Loucy (cell line): ENCODE data around the gene FOXP1.

ENCODE experiments used
- H2AFZ ChIP-seq: fragments of 200-600 bp; sonication (generic); 2 replicates; pipeline ENCODE4 v1.6.0; 2016; ENCODE audit warnings: antibody characterized with exemption, mild to moderate bottlenecking, low read length, moderate library complexity
- H3F3A ChIP-seq: fragments of 200-600 bp; 2 replicates; pipeline ENCODE4 v1.6.0; 2016; ENCODE audit warnings: antibody characterized with exemption, low read depth, mild to moderate bottlenecking
- H3K27me3 ChIP-seq: fragments of 200-600 bp; sonication (generic); 2 replicates; pipeline ENCODE4 v1.6.1; 2014; ENCODE audit warnings: low read length, mild to moderate bottlenecking; ENCODE audit not compliant: insufficient read depth, poor library complexity, severe bottlenecking
- H3K36me3 ChIP-seq: fragments of 200-600 bp; sonication (generic); 2 replicates; pipeline ENCODE4 v1.6.1; 2016; ENCODE audit warnings: low read length; ENCODE audit not compliant: insufficient read depth
- H3K4me1 ChIP-seq: fragments of 200-600 bp; sonication (generic); 2 replicates; pipeline ENCODE4 v1.5.1; 2014; ENCODE audit warnings: low read length, mild to moderate bottlenecking; ENCODE audit not compliant: insufficient read depth, poor library complexity, severe bottlenecking
- H3K4me2 ChIP-seq: fragments of 200-600 bp; sonication (generic); 2 replicates; pipeline ENCODE4 v1.6.0; 2014; ENCODE audit warnings: antibody characterized with exemption, low read length, low read depth, mild to moderate bottlenecking; ENCODE audit not compliant: poor library complexity, severe bottlenecking
- H3K4me3 ChIP-seq: fragments of 200-600 bp; sonication (generic); 2 replicates; pipeline ENCODE4 v1.5.1; 2014; ENCODE audit warnings: low read length, mild to moderate bottlenecking, mixed read lengths; ENCODE audit not compliant: poor library complexity, severe bottlenecking
- H3K79me2 ChIP-seq: fragments of 200-600 bp; sonication (generic); 2 replicates; pipeline ENCODE4 v1.6.1; 2014; ENCODE audit warnings: low read length; ENCODE audit not compliant: insufficient read depth
- H3K9ac ChIP-seq: fragments of 200-600 bp; sonication (generic); 2 replicates; pipeline ENCODE4 v1.6.0; 2014; ENCODE audit warnings: mild to moderate bottlenecking, low read depth, low read length, moderate library complexity; ENCODE audit not compliant: poor library complexity, severe bottlenecking
- H3K9me2 ChIP-seq: fragments of 200-600 bp; sonication (generic); replicated peaks from 2 replicates; pipeline ENCODE4 v1.6.1; 2016; ENCODE audit warnings: low read depth, low read length, mixed read lengths
- H3K9me3 ChIP-seq: fragments of 200-600 bp; sonication (generic); 2 replicates; pipeline ENCODE4 v1.6.1; 2014; ENCODE audit warnings: mild to moderate bottlenecking, antibody characterized with exemption, low read length, low read depth; ENCODE audit not compliant: insufficient read depth
- H4K20me1 ChIP-seq: fragments of 200-600 bp; sonication (generic); 2 replicates; pipeline ENCODE4 v1.6.0; 2014; ENCODE audit warnings: antibody characterized with exemption, low read length, mild to moderate bottlenecking; ENCODE audit not compliant: insufficient read depth, poor library complexity, severe bottlenecking
- CTCF ChIP-seq: fragments of 200-600 bp; sonication (generic); conservative IDR thresholded peaks from 2 replicates; pipeline ENCODE4 v1.5.1; 2014; ENCODE audit warnings: mild to moderate bottlenecking, antibody characterized with exemption, low read length
- EZH2phosphoT487 ChIP-seq: fragments of 200-600 bp; IDR thresholded peaks from 2 replicates; pipeline ENCODE4 v1.6.1; 2018; ENCODE audit warnings: antibody characterized with exemption, mild to moderate bottlenecking, moderate library complexity, borderline replicate concordance

The FOXP1 gene

GRCh38 chr3:71214016-71214415 is 369.5 kb downstream of the FOXP1 start:
- Histone ChIP-seq H3K36me3 (no peaks in the 10 kb centered on the region; the same call in 1 of the 2 replicates), H3K9me3 (no peaks in the 10 kb centered on the region), H3K27me3 (no peaks in the 10 kb centered on the region), H3K9ac (no peak overlapping the region), H3K4me3 (no peak overlapping the region), H3K4me1 (no peaks in the 10 kb centered on the region), H3K9me2 (no peaks in the 10 kb centered on the region), H3F3A (no peaks in the 10 kb centered on the region), H3K79me2 (peaks cover 3% of the 10 kb centered on the region; the same call in 1 of the 2 replicates), H3K4me2 (no peak overlapping the region), H2AFZ (no peak overlapping the region), H4K20me1 (no peaks in the 10 kb centered on the region)
- no peak for TF ChIP-seq CTCF
- no peak for TF ChIP-seq EZH2phosphoT487

- H3K4me3 ChIP-seq = no peak overlapping the region
- H3K36me3 ChIP-seq = no peaks in the 10 kb centered on the region; the same call in 1 of the 2 replicates
- H3K27me3 ChIP-seq = no peaks in the 10 kb centered on the region
- H3K9me2 ChIP-seq = no peaks in the 10 kb centered on the region
- H4K20me1 ChIP-seq = no peaks in the 10 kb centered on the region
- H3K79me2 ChIP-seq = peaks cover 3% of the 10 kb centered on the region; the same call in 1 of the 2 replicates
- H2AFZ ChIP-seq = no peak overlapping the region
- TF ChIP-seq EZH2phosphoT487 (no peak), CTCF (no peak)
- H3K9ac ChIP-seq = no peak overlapping the region
- H3K9me3 ChIP-seq = no peaks in the 10 kb centered on the region
- no peaks in the 10 kb centered on the region for H3F3A ChIP-seq
- no peak overlapping the region for H3K4me2 ChIP-seq
- peaks cover 5% of the 10 kb centered on the region for H3K4me1 ChIP-seq
Measured at GRCh38 chr3:71211083-71211482, 372.4 kb downstream of the FOXP1 start.

- TF ChIP-seq CTCF = no peak
- no peak for TF ChIP-seq EZH2phosphoT487
- Histone ChIP-seq H3K9me3 (no peaks in the 10 kb centered on the region), H3K4me3 (no peak overlapping the region), H3K4me1 (peaks cover 6% of the 10 kb centered on the region), H4K20me1 (no peaks in the 10 kb centered on the region), H3K9ac (no peak overlapping the region), H2AFZ (no peak overlapping the region), H3K9me2 (no peaks in the 10 kb centered on the region), H3K79me2 (peaks cover 7% of the 10 kb centered on the region), H3K4me2 (no peak overlapping the region), H3K36me3 (no peaks in the 10 kb centered on the region; the same call in 1 of the 2 replicates), H3F3A (no peaks in the 10 kb centered on the region), H3K27me3 (no peaks in the 10 kb centered on the region)
Measured at GRCh38 chr3:71210257-71211007, 373.1 kb downstream of the FOXP1 start.
